ENCODE data around the gene KRTAP12-3.

DNA sequence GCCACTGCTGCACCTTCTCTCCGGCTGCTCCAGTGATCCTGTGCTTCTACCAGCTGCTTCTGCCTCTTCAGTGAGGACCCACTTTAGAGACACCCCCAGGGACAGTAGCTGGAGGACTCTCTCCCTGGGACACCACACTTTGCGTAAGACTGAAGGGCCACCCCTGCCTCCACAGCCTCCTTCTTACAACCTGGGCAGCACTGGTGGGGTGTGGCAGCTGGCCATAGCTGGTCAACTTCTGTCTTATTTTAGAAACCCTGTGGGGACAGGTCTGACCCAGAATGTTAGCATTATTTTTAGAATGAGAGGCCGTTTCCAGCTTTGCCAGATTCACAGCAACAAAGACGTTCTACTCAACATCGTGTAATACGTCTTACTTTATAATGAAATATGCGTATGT, 32.0 kb upstream of the KRTAP12-3 start:
- no peak for TF ChIP-seq POLR2AphosphoS5 (IDR thresholded peaks at IDR 0.05; ENCODE audit: low read depth, low read length)
- TF ChIP-seq EP300 (IDR thresholded peaks at IDR 0.05; ENCODE audit: borderline replicate concordance in 1 of 2, low read depth in 1 of 2, low read length in 1 of 2) = no peak
- TF ChIP-seq USF2 (IDR thresholded peaks at IDR 0.05; ENCODE audit: borderline replicate concordance, low read depth, low read length) = no peak
- no peak for TF ChIP-seq EZH2phosphoT487 (IDR thresholded peaks at IDR 0.05; ENCODE audit: borderline replicate concordance, low read depth)

Data from SK-N-SH (cell line).